ENCODE results near the gene SRSF3. TPM values are rescaled to one million over a fixed set of nuclear protein-coding genes. Genes with fewer than 3 reads are reported as not detected.

Gene SRSF3
- total RNA-seq = 85.2 and 110 TPM in 2 replicates

GRCh38 chr6:36594029-36594815 lies at the start of gene SRSF3:
SRSF3 (plus strand) TSS chr6:36594362; CDS start chr6:36596763, 2,401 bp downstream.

GRCh38 chr6:36546920-36547645 lies 47.1 kb upstream of the SRSF3 start, which contains the start of gene STK38:
STK38 (minus strand) TSS chr6:36547479; CDS start chr6:36540202, 7,277 bp downstream.

Other genes starting within 250 kb of the SRSF3 start
- not detected in 2 replicates for gene ETV7, start 206.7 kb upstream of the SRSF3 start, total RNA-seq
- gene PXT1, start 151.5 kb upstream of the SRSF3 start, total RNA-seq = not detected in 2 replicates
- 57.5 and 60.3 TPM in 2 replicates for gene KCTD20, start 151.4 kb upstream of the SRSF3 start, total RNA-seq
- gene STK38, start 46.9 kb upstream of the SRSF3 start, total RNA-seq = 15.0 and 27.5 TPM in 2 replicates
- gene CDKN1A, start 84.4 kb downstream of the SRSF3 start, total RNA-seq = 196 and 348 TPM in 2 replicates
- gene RAB44, start 103.5 kb downstream of the SRSF3 start, total RNA-seq = 0.32 TPM in 1 of 2 replicates, not detected in the other
- gene CPNE5, start 245.1 kb downstream of the SRSF3 start, total RNA-seq = under 0.01 and 1.1 TPM in 2 replicates